Measurements from ENCODE around the gene OR7G2.
"Not testable (repeated sequence)": the region's sequence is repeated elsewhere in the genome, so short reads cannot be mapped to it uniquely, and the experiment has no call there.

The OR7G2 gene

GRCh38 chr19:9057505-9058258 is 49.6 kb downstream of the OR7G2 start:
- Mint-ChIP-seq H3K27ac (no peak overlapping the region), H3K4me3 (no peak overlapping the region), H3K36me3 (no peaks in the 10 kb centered on the region), H3K9me3 (ENCODE audit: low read depth) (no peaks in the 10 kb centered on the region), H3K27me3 (peaks cover 2% of the 10 kb centered on the region), H3K4me1 (ENCODE audit: low read depth) (no peaks in the 10 kb centered on the region)

- H3K27me3 Mint-ChIP-seq; H3K27ac Mint-ChIP-seq; H3K36me3 Mint-ChIP-seq; H3K4me1 Mint-ChIP-seq (ENCODE audit: low read depth); H3K9me3 Mint-ChIP-seq (ENCODE audit: low read depth); H3K4me3 Mint-ChIP-seq: not testable (repeated sequence)
Observed at GRCh38 chr19:9056131-9056530, 51.1 kb downstream of the OR7G2 start.

GRCh38 chr19:9054765-9055164 is 52.5 kb downstream of the OR7G2 start:
- no peaks in the 10 kb centered on the region for H3K9me3 Mint-ChIP-seq (ENCODE audit: low read depth)
- no peaks in the 10 kb centered on the region for H3K4me1 Mint-ChIP-seq (ENCODE audit: low read depth)
- no peak overlapping the region for H3K27ac Mint-ChIP-seq

DNA sequence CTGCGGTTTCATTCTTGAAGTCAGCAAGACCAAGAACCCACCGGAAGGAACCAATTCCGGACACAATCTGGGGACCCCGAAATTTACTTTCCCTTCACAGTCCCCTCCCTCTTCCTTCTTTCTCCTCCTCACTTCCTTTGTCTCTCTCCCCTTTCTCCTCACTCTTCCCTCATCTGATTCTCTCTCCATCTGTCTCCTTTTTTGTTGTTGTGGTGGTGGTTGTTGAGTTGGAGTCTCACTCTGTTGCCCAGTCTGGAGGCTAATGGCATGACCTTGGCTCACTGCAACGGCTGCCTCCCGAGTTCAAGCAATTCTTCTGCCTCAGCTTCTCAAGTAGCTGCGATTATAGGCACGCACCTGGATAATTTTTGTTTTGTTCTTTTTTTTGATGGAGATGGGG is 53.1 kb downstream of the OR7G2 start:
- Mint-ChIP-seq H3K36me3 (no peaks in the 10 kb centered on the region), H3K27me3 (peaks cover 3% of the 10 kb centered on the region), H3K4me1 (ENCODE audit: low read depth) (no peaks in the 10 kb centered on the region), H3K4me3 (no peak overlapping the region), H3K9me3 (ENCODE audit: low read depth) (no peaks in the 10 kb centered on the region), H3K27ac (no peak overlapping the region)

More at GRCh38 chr19:9054765-9055164, 52.5 kb downstream of the OR7G2 start:
- peaks cover 3% of the 10 kb centered on the region for H3K27me3 Mint-ChIP-seq
- no peaks in the 10 kb centered on the region for H3K36me3 Mint-ChIP-seq
- H3K4me3 Mint-ChIP-seq: no peak overlapping the region

DNA sequence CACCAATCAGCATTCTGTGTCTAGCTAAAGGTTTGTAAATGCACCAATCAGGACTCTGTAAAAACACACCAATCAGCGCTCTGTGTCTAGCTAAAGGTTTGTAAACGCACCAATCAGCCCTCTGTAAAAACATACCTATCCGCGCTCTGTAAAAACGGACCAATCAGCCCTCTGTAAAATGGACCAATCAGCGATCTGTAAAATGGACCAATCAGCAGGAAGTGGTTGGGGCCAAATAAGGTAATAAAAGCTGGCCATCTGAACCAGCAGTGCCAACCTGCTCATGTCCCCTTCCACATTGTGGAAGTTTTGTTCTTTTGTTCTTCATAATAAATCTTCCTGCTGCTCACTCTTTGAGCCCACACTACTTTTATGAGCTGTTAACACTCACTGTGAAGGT is 53.6 kb downstream of the OR7G2 start:
- not testable (repeated sequence) for H3K4me1 Mint-ChIP-seq (ENCODE audit: low read depth); H3K4me3 Mint-ChIP-seq; H3K36me3 Mint-ChIP-seq; H3K27ac Mint-ChIP-seq; H3K9me3 Mint-ChIP-seq (ENCODE audit: low read depth); H3K27me3 Mint-ChIP-seq

GRCh38 chr19:9052894-9053293 is 54.4 kb downstream of the OR7G2 start:
- Mint-ChIP-seq H3K4me3 (no peak overlapping the region), H3K36me3 (no peaks in the 10 kb centered on the region), H3K4me1 (ENCODE audit: low read depth) (no peaks in the 10 kb centered on the region), H3K27ac (no peak overlapping the region), H3K27me3 (peaks cover 3% of the 10 kb centered on the region), H3K9me3 (ENCODE audit: low read depth) (no peaks in the 10 kb centered on the region)
